ENCODE data around the gene RNF181.

GRCh38 chr2:85579266-85579935 lies 16.1 kb upstream of the RNF181 start:
- TF ChIP-seq CTCF (optimal IDR thresholded peaks at IDR 0.05 in 1 of 3, IDR thresholded peaks at IDR 0.05 in 1 of 3, conservative IDR thresholded peaks at IDR 0.05 in 1 of 3; ENCODE audit: extremely low read depth in 1 of 3, insufficient read depth in 2 of 3, low read length in 3 of 3): no peak
- TF ChIP-seq EZH2 (IDR thresholded peaks at IDR 0.05; ENCODE audit: low read length): no peak
